GM23248 (cell line): ENCODE data around the gene SMARCA2. TPM values are rescaled to one million over a fixed set of nuclear protein-coding genes. Genes with fewer than 3 reads are reported as not detected.
A peak's percentile ranks its signal among the peaks of the same experiment; 100 is the strongest.

Source experiments
- DNase-seq: peaks from one replicate; pipeline ENCODE4 v3.0.0-alpha.2; 2015
- H2AFZ ChIP-seq: fragments of 200-600 bp; sonication (generic); 2 replicates; pipeline ENCODE4 v1.6.1; 2016; ENCODE audit warnings: antibody characterized with exemption
- H3F3A ChIP-seq: fragments of 200-600 bp; sonication (generic); 2 replicates; pipeline ENCODE4 v1.6.1; 2016; ENCODE audit warnings: mild to moderate bottlenecking, antibody characterized with exemption, mixed run types; ENCODE audit not compliant: insufficient read depth
- H3K27ac ChIP-seq: fragments of 200-600 bp; sonication (generic); 2 replicates; pipeline ENCODE4 v1.5.1; 2016; ENCODE audit warnings: mild to moderate bottlenecking
- H3K27me3 ChIP-seq: fragments of 200-600 bp; sonication (generic); replicated peaks from 2 replicates; pipeline ENCODE4 v1.6.1; 2016; ENCODE audit warnings: mild to moderate bottlenecking; ENCODE audit not compliant: insufficient read depth
- H3K36me3 ChIP-seq: fragments of 200-600 bp; sonication (generic); 2 replicates; pipeline ENCODE4 v1.6.1; 2016; ENCODE audit warnings: low read depth, mild to moderate bottlenecking
- H3K4me1 ChIP-seq: fragments of 200-600 bp; sonication (generic); 2 replicates; pipeline ENCODE4 v1.6.1; 2016; ENCODE audit warnings: mild to moderate bottlenecking; ENCODE audit not compliant: insufficient read depth
- H3K4me2 ChIP-seq: fragments of 200-600 bp; sonication (generic); one replicate; pipeline ENCODE4 v1.6.1; 2016; ENCODE audit warnings: mild to moderate bottlenecking; ENCODE audit not compliant: unreplicated experiment
- H3K4me3 ChIP-seq: fragments of 200-600 bp; sonication (generic); 2 replicates; pipeline ENCODE4 v1.5.1; 2016; ENCODE audit warnings: mild to moderate bottlenecking
- H3K79me2 ChIP-seq: fragments of 200-600 bp; sonication (generic); 2 replicates; pipeline ENCODE4 v1.6.1; 2016; ENCODE audit warnings: mild to moderate bottlenecking; ENCODE audit not compliant: insufficient read depth
- H3K9ac ChIP-seq: fragments of 200-600 bp; sonication (generic); 2 replicates; pipeline ENCODE4 v1.6.1; 2016; ENCODE audit warnings: mild to moderate bottlenecking
- H3K9me2 ChIP-seq: fragments of 200-600 bp; sonication (generic); 2 replicates; pipeline ENCODE4 v1.6.1; 2016; ENCODE audit warnings: mixed run types, mild to moderate bottlenecking, moderate library complexity; ENCODE audit not compliant: insufficient read depth
- H3K9me3 ChIP-seq: fragments of 200-600 bp; sonication (generic); one replicate; pipeline ENCODE4 v1.6.1; 2017; ENCODE audit warnings: low read depth
- H4K20me1 ChIP-seq: fragments of 200-600 bp; sonication (generic); 2 replicates; pipeline ENCODE4 v1.6.0; 2016; ENCODE audit not compliant: insufficient read depth
- EZH2 ChIP-seq: fragments of 200-600 bp; sonication (generic); IDR thresholded peaks from 2 replicates; pipeline ENCODE4 v1.6.1; 2018; ENCODE audit warnings: antibody characterized with exemption, mild to moderate bottlenecking; ENCODE audit not compliant: insufficient read depth, poor library complexity, severe bottlenecking
- EZH2phosphoT487 ChIP-seq: fragments of 200-600 bp; sonication (generic); IDR thresholded peaks from 2 replicates; pipeline ENCODE4 v1.6.1; 2018; ENCODE audit warnings: antibody characterized with exemption, moderate library complexity, mild to moderate bottlenecking, low read depth; ENCODE audit not compliant: insufficient read depth
- WGBS, 2 experiments: methylation state at CpG; one replicate each; pipeline ENCODE4 v1.1.6; 2015 to 2017; ENCODE audit warnings: low lambda C conversion rate in 2 of 2, low coverage in 1 of 2; ENCODE audit errors: missing lambda C conversion rate in 2 of 2; 5-methylcytosine and 5-hydroxymethylcytosine counted together
- in situ Hi-C: fragments of 300-500 bp; cut with MboI; formaldehyde crosslinking; loops from 2 replicates; pipeline ENCODE4 v1.15.0; 2020
- polyA plus RNA-seq: library from polyadenylated mRNA; unstranded; fragments of >200 nt; fragmentation: Nextera tagmentation; extraction: Ambion mirVana; gene quantifications from 2 replicates; pipeline ENCODE4 v1.2.1, GENCODE V29; 2016
- total RNA-seq: library from RNA; depleted of rRNA; stranded (reverse); fragments of >200 nt; shearing (Covaris generic); gene quantifications from 2 replicates; pipeline ENCODE4 v1.2.3, GENCODE V29; 2014

SMARCA2 gene
- total and polyA plus RNA-seq, 2 experiments from 2014 or later, result 26.7 to 47.4 TPM

- H3K36me3 ChIP-seq, result no peaks in the 10 kb centered on the region
- H3K79me2 ChIP-seq, result no peaks in the 10 kb centered on the region
- H3K9me3 ChIP-seq, result no peaks in the 10 kb centered on the region
- no peaks in the 10 kb centered on the region for H3F3A ChIP-seq
- no peak overlapping the region for H2AFZ ChIP-seq
- no peaks in the 10 kb centered on the region for H3K4me1 ChIP-seq
- no peak overlapping the region for H3K27ac ChIP-seq
- H3K27me3 ChIP-seq, result peaks cover 7% of the 10 kb centered on the region
- TF ChIP-seq EZH2phosphoT487 (no peak), EZH2 (no peak)
- no peak for DNase-seq
- H3K9ac ChIP-seq, result no peak overlapping the region
- in situ Hi-C loops, result no loop called here
- no peak overlapping the region for H3K4me3 ChIP-seq
- no peaks in the 10 kb centered on the region for H4K20me1 ChIP-seq
- H3K4me2 ChIP-seq, result no peak overlapping the region
- no peaks in the 10 kb centered on the region for H3K9me2 ChIP-seq
Observed at GRCh38 chr9:1972672-1973071, 42.5 kb upstream of the SMARCA2 start.

GRCh38 chr9:1977026-1977425, 38.1 kb upstream of the SMARCA2 start:
- H3K9me2 ChIP-seq, result no peaks in the 10 kb centered on the region
- H3K27me3 ChIP-seq, result no peaks in the 10 kb centered on the region
- H3K36me3 ChIP-seq, result no peaks in the 10 kb centered on the region
- H3K4me3 ChIP-seq, result no peak overlapping the region
- H3F3A ChIP-seq, result peaks cover 26% of the 10 kb centered on the region
- H2AFZ ChIP-seq, result no peak overlapping the region
- in situ Hi-C loops, result no loop called here
- H3K9me3 ChIP-seq, result no peaks in the 10 kb centered on the region
- WGBS, 2 experiments, result 78 to 90% methylated on average over 2 of the region's 2 CpGs
- TF ChIP-seq EZH2phosphoT487, result no peak
- no peak for TF ChIP-seq EZH2
- no peaks in the 10 kb centered on the region for H3K79me2 ChIP-seq
- H3K9ac ChIP-seq, result no peak overlapping the region
- DNase-seq, result no peak
- no peak overlapping the region for H3K4me2 ChIP-seq
- H3K4me1 ChIP-seq, result peaks cover 32% of the 10 kb centered on the region
- H4K20me1 ChIP-seq, result no peaks in the 10 kb centered on the region
- H3K27ac ChIP-seq, result no peak overlapping the region

- peak overlapping the region; percentile 76 for H3K27ac ChIP-seq
Observed at GRCh38 chr9:1978941-1979340, 36.2 kb upstream of the SMARCA2 start.

GRCh38 chr9:1979741-1980367, 35.3 kb upstream of the SMARCA2 start:
- TF ChIP-seq EZH2phosphoT487 (peak; percentile 86; the same call in 1 of the 2 replicates), EZH2 (no peak)
- H3K4me3 ChIP-seq, result peak overlapping the region; percentile 46
- DNase-seq, result peak; percentile 92
- H3K9me2 ChIP-seq, result no peaks in the 10 kb centered on the region
- H3K4me2 ChIP-seq, result peak overlapping the region; percentile 73
- no peaks in the 10 kb centered on the region for H3K36me3 ChIP-seq
- 0 to 3% methylated on average over 7 of the region's 7 CpGs for WGBS, 2 experiments
- H3K27ac ChIP-seq, result peak overlapping the region; percentile 76
- peaks cover 32% of the 10 kb centered on the region for H3K4me1 ChIP-seq
- H3F3A ChIP-seq, result peaks cover 26% of the 10 kb centered on the region
- H3K9ac ChIP-seq, result peak overlapping the region; percentile 51
- no peaks in the 10 kb centered on the region for H3K27me3 ChIP-seq
- no peaks in the 10 kb centered on the region for H3K79me2 ChIP-seq
- in situ Hi-C loops, result no loop called here
- peak overlapping the region; percentile 37 for H2AFZ ChIP-seq
- H3K9me3 ChIP-seq, result no peaks in the 10 kb centered on the region
- H4K20me1 ChIP-seq, result no peaks in the 10 kb centered on the region

More at GRCh38 chr9:1978941-1979340, 36.2 kb upstream of the SMARCA2 start:
- H3K36me3 ChIP-seq, result no peaks in the 10 kb centered on the region
- H3K4me1 ChIP-seq, result peaks cover 32% of the 10 kb centered on the region
- no peaks in the 10 kb centered on the region for H3K9me2 ChIP-seq
- TF ChIP-seq EZH2 (no peak), EZH2phosphoT487 (no peak)
- H3K9ac ChIP-seq, result peak overlapping the region; percentile 14; the same call in 1 of the 2 replicates
- H3K4me2 ChIP-seq, result peak overlapping the region; percentile 73
- peak; percentile 93 for DNase-seq
- H3F3A ChIP-seq, result peaks cover 26% of the 10 kb centered on the region
- no peak overlapping the region for H2AFZ ChIP-seq
- no peaks in the 10 kb centered on the region for H3K9me3 ChIP-seq
- H3K4me3 ChIP-seq, result peak overlapping the region; percentile 46
- H3K27me3 ChIP-seq, result no peaks in the 10 kb centered on the region
- WGBS, 2 experiments, result 0 to 2% methylated on average over 5 of the region's 5 CpGs
- no peaks in the 10 kb centered on the region for H3K79me2 ChIP-seq
- no peaks in the 10 kb centered on the region for H4K20me1 ChIP-seq
- in situ Hi-C loops, result no loop called here
